Ovary (tissue), 9 donors: Measurements from ENCODE around the gene ZNFX1. TPM values are rescaled to one million over a fixed set of nuclear protein-coding genes. Genes with fewer than 3 reads are reported as not detected.

ENCODE experiments used
- DNase-seq, 5 donors: peaks; one replicate each; pipeline ENCODE4 v3.0.0-alpha.2; 2019 to 2020
- H3K27ac ChIP-seq, 2 donors: fragments of 200-600 bp; one replicate each; pipeline versions ENCODE4 v1.5.1 to v1.8.0; 2019 to 2022
- H3K27me3 ChIP-seq: fragments of 200-600 bp; one replicate; pipeline ENCODE4 v1.8.0; 2022
- H3K36me3 ChIP-seq: fragments of 200-600 bp; sonication (generic); one replicate; pipeline ENCODE4 v1.5.1; 2019
- H3K4me1 ChIP-seq: one replicate; pipeline ENCODE4 v1.8.1; 2013; ENCODE audit warnings: mild to moderate bottlenecking, moderate library complexity; ENCODE audit not compliant: insufficient read depth
- H3K4me3 ChIP-seq: fragments of 200-600 bp; sonication (generic); one replicate; pipeline ENCODE4 v1.5.1; 2017
- H3K9me3 ChIP-seq, 2 donors: fragments of 200-600 bp in 1 of 2; sonication (generic) in 1 of 2; one replicate each; pipeline versions ENCODE4 v1.5.1 to v1.8.1; 2013 to 2019; ENCODE audit warnings: mild to moderate bottlenecking in 1 of 2, moderate library complexity in 1 of 2
- CTCF ChIP-seq, 3 donors: fragments of 450-650 bp in 2 of 3; fragments of 200-600 bp in 1 of 3; IDR thresholded peaks; one replicate each; pipeline versions ENCODE4 v1.5.1 to v1.8.0; 2016 to 2022; ENCODE audit warnings: antibody characterized with exemption in 3 of 3, mild to moderate bottlenecking in 1 of 3
- EP300 ChIP-seq: sonication (generic); formaldehyde crosslinking; IDR thresholded peaks from one replicate; pipeline ENCODE4 v1.6.1; 2017; ENCODE audit warnings: antibody characterized with exemption
- POLR2A ChIP-seq: fragments of 450-650 bp; IDR thresholded peaks from one replicate; pipeline ENCODE4 v1.6.1; 2017; ENCODE audit warnings: antibody characterized with exemption, mild to moderate bottlenecking, moderate library complexity
- WGBS, 3 donors: extraction: QIAGEN DNeasy Blood & Tissue Kit in 1 of 3; methylation state at CpG; one replicate each; pipeline versions ENCODE4 v1.1.5 to v1.1.7; 2013 to 2017; 5-methylcytosine and 5-hydroxymethylcytosine counted together
- intact Hi-C, 4 donors: fragments of 100-400 bp; cut with DNase I; formaldehyde crosslinking; loops; one replicate each; pipeline versions ENCODE4 v1.11.0 to v1.15.1; 2022 to 2023
- polyA plus RNA-seq, 2 donors: library from polyadenylated mRNA; stranded (reverse); fragments of 200-250 nt in 1 of 2; fragments of 350-450 nt in 1 of 2; fragmentation: Illumina TruSeq in 1 of 2; extraction: RNeasy Lipid Tissue Mini Kit (QIAGEN cat#74804) in 1 of 2; gene quantifications; one replicate each; pipeline ENCODE4 v1.2.3, GENCODE V29; 2013 to 2014
- total RNA-seq, 7 donors: library from RNA; depleted of rRNA in 2 of 7; stranded (reverse); fragments of >200 nt in 2 of 7; fragmentation: NEBNext Ultra II Directional in 3 of 7; extraction: Animal tissue kit (Norgen Biotek cat#: 25700) in 3 of 7; gene quantifications; one replicate each; pipeline versions ENCODE4 v1.1.0 to v1.2.4, GENCODE V29; 2016 to 2023
- donor health status: DM: no; HTN: no; CAD: no; lungs with moderate emphysema.
- donor health status: DM: no; HTN: no; CAD: no.
- donor health status: Bipolar disorder and iron deficiency.
- donor health status: DM: yes; HTN: yes; CAD: no.
- donor health status: DM: no; HTN: no; CAD: no.
- donor health status: DM: yes; HTN: yes; CAD: no.

Gene ZNFX1
- total and polyA plus RNA-seq, 9 donors = 9.2 to 38.1 (median 23.5) TPM

- H3K36me3 ChIP-seq = no peaks in the 10 kb centered on the region
- H3K9me3 ChIP-seq = no peaks in the 10 kb centered on the region
- H3K27ac ChIP-seq = no peak overlapping the region
- intact Hi-C loops = no loop called here
- no peak for TF ChIP-seq EP300
- TF ChIP-seq POLR2A = no peak
- TF ChIP-seq CTCF (IDR thresholded peaks at IDR 0.05) = no peak
- DNase-seq = no peak
- no peaks in the 10 kb centered on the region for H3K27me3 ChIP-seq
- H3K4me3 ChIP-seq = no peak overlapping the region
- no peaks in the 10 kb centered on the region for H3K4me1 ChIP-seq
- WGBS, 3 donors = 53 to 67% (median 57%) methylated on average over 8 of the region's 8 CpGs
Measured at GRCh38 chr20:49230561-49231133, 47.2 kb downstream of the ZNFX1 start.

- intact Hi-C loops = no loop called here
- Histone ChIP-seq H3K4me1 (no peaks in the 10 kb centered on the region), H3K27ac (no peak overlapping the region), H3K36me3 (no peaks in the 10 kb centered on the region), H3K27me3 (no peaks in the 10 kb centered on the region), H3K9me3 (no peaks in the 10 kb centered on the region), H3K4me3 (no peak overlapping the region)
- no peak for TF ChIP-seq EP300
- no peak for TF ChIP-seq CTCF (IDR thresholded peaks at IDR 0.05)
- no peak for TF ChIP-seq POLR2A
- 91 to 92% (median 92%) methylated on average over 10 of the region's 10 CpGs for WGBS, 3 donors
- no peak for DNase-seq
Measured at GRCh38 chr20:49230021-49230420, 47.8 kb downstream of the ZNFX1 start.

- no peak overlapping the region for H3K4me3 ChIP-seq
- H3K4me1 ChIP-seq = no peaks in the 10 kb centered on the region
- no peak for DNase-seq
- no peaks in the 10 kb centered on the region for H3K27me3 ChIP-seq
- TF ChIP-seq EP300 (no peak), CTCF (IDR thresholded peaks at IDR 0.05) (no peak), POLR2A (no peak)
- H3K27ac ChIP-seq = no peak overlapping the region
- H3K9me3 ChIP-seq = no peaks in the 10 kb centered on the region
- H3K36me3 ChIP-seq = no peaks in the 10 kb centered on the region
- intact Hi-C loops = loop anchor here in 1 of 4 donors (10.0 kb wide), 1 partner anchor 45 kb away; the partner anchor contains the start of gene ZNFX1
- 87 to 90% (median 88%) methylated on average over 2 of the region's 2 CpGs for WGBS, 3 donors
Measured at GRCh38 chr20:49229381-49229780, 48.5 kb downstream of the ZNFX1 start.

- Histone ChIP-seq H3K4me1 (no peaks in the 10 kb centered on the region), H3K27me3 (no peaks in the 10 kb centered on the region), H3K9me3 (no peaks in the 10 kb centered on the region), H3K4me3 (no peak overlapping the region), H3K36me3 (no peaks in the 10 kb centered on the region), H3K27ac (no peak overlapping the region)
- 94% methylated on average over 9 of the region's 9 CpGs for WGBS, 3 donors
- TF ChIP-seq POLR2A (no peak), CTCF (IDR thresholded peaks at IDR 0.05) (no peak), EP300 (no peak)
- DNase-seq = no peak
- intact Hi-C loops = loop anchor here in 1 of 4 donors (10.0 kb wide), 1 partner anchor 46 kb away; the partner anchor contains the start of gene ZNFX1
Measured at GRCh38 chr20:49228676-49229075, 49.2 kb downstream of the ZNFX1 start.
